ENCODE data around the gene KIAA1217.

The KIAA1217 gene

GRCh38 chr10:24320373-24320772 is 111.4 kb downstream of the KIAA1217 start:
- TF ChIP-seq TAF1 (IDR thresholded peaks at IDR 0.05; ENCODE audit: borderline replicate concordance, insufficient read depth, low read length) (no peak), FOXP2 (optimal IDR thresholded peaks at IDR 0.05; ENCODE audit: borderline replicate concordance, extremely low read depth, extremely low read length, insufficient read depth) (no peak), SIN3A (IDR thresholded peaks at IDR 0.05; ENCODE audit: borderline replicate concordance, insufficient read depth, low read length) (no peak), REST (IDR thresholded peaks at IDR 0.05; ENCODE audit: insufficient read depth in 1 of 2, low read depth in 2 of 2, low read length in 2 of 2) (no peak), POLR2AphosphoS5 (IDR thresholded peaks at IDR 0.05; ENCODE audit: low read depth, low read length) (no peak)

GRCh38 chr10:24324651-24325050 is 115.7 kb downstream of the KIAA1217 start:
- TF ChIP-seq FOXP2 (optimal IDR thresholded peaks at IDR 0.05; ENCODE audit: borderline replicate concordance, extremely low read depth, extremely low read length, insufficient read depth) (no peak), POLR2AphosphoS5 (IDR thresholded peaks at IDR 0.05; ENCODE audit: low read depth, low read length) (no peak), REST (IDR thresholded peaks at IDR 0.05; ENCODE audit: insufficient read depth in 1 of 2, low read depth in 2 of 2, low read length in 2 of 2) (no peak), SIN3A (IDR thresholded peaks at IDR 0.05; ENCODE audit: borderline replicate concordance, insufficient read depth, low read length) (no peak), TAF1 (IDR thresholded peaks at IDR 0.05; ENCODE audit: borderline replicate concordance, insufficient read depth, low read length) (no peak)

DNA sequence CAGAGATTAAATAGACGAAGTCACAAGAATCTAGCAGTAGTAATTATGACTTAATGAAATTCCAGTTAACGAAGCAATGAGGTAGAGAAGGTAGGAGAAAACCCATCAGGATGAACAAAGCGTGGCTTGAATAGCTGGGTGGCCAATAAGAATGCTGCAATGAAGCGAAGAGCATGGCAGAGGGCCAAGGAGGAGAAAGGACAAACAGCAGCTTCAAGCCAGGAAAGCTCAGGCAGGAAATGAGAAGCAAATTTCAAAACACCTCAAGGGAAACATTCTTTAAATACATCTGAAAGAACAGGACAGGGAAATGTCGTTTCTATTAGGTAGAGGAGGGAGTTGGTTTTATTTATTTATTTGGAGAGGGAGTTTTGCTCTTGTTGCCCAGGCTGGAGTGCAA is 122.5 kb downstream of the KIAA1217 start:
- TF ChIP-seq TAF1 (IDR thresholded peaks at IDR 0.05; ENCODE audit: borderline replicate concordance, insufficient read depth, low read length) (no peak), FOXP2 (optimal IDR thresholded peaks at IDR 0.05; ENCODE audit: borderline replicate concordance, extremely low read depth, extremely low read length, insufficient read depth) (no peak), SIN3A (IDR thresholded peaks at IDR 0.05; ENCODE audit: borderline replicate concordance, insufficient read depth, low read length) (no peak), REST (IDR thresholded peaks at IDR 0.05; ENCODE audit: insufficient read depth in 1 of 2, low read depth in 2 of 2, low read length in 2 of 2) (no peak)

- TF ChIP-seq SIN3A (IDR thresholded peaks at IDR 0.05; ENCODE audit: borderline replicate concordance, insufficient read depth, low read length) (no peak), FOXP2 (optimal IDR thresholded peaks at IDR 0.05; ENCODE audit: borderline replicate concordance, extremely low read depth, extremely low read length, insufficient read depth) (no peak), REST (IDR thresholded peaks at IDR 0.05; ENCODE audit: insufficient read depth in 1 of 2, low read depth in 2 of 2, low read length in 2 of 2) (no peak), POLR2AphosphoS5 (IDR thresholded peaks at IDR 0.05; ENCODE audit: low read depth, low read length) (no peak)
Measured at GRCh38 chr10:24333736-24334135, 124.8 kb downstream of the KIAA1217 start.

DNA sequence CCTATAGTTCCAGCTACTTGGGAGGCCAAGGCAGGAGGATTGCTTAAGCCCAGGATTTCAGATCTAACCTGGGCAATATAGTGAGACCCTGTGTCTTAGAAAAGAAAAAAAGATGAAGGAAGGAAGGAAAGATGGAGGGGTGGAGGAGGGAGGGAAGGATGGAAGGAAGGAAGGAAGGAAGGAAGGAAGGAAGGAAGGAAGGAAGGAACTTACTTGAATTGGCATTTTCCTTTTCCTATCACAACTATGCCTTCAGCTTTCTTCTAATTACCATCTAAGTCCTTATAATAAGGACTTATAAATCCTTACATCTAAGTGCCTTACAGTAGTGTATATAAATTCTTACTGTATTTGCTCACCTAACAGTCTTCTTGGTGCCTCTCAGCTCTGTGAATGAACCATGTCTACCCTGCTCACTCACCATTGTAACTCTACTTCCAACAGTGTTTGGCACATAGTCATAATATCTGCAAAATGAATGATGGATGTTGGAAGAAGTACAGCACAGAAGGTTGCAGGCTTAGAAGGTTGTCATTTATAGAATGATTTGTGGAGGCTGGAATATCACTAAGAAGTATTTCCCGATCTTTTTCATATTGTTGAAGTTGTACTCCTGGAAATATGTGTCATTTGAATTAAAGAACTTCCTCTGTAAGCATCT is 125.5 kb downstream of the KIAA1217 start:
- TF ChIP-seq TAF1 (IDR thresholded peaks at IDR 0.05; ENCODE audit: borderline replicate concordance, insufficient read depth, low read length) (no peak), FOXP2 (optimal IDR thresholded peaks at IDR 0.05; ENCODE audit: borderline replicate concordance, extremely low read depth, extremely low read length, insufficient read depth) (no peak), REST (IDR thresholded peaks at IDR 0.05; ENCODE audit: insufficient read depth in 1 of 2, low read depth in 2 of 2, low read length in 2 of 2) (no peak), SIN3A (IDR thresholded peaks at IDR 0.05; ENCODE audit: borderline replicate concordance, insufficient read depth, low read length) (no peak), POLR2AphosphoS5 (IDR thresholded peaks at IDR 0.05; ENCODE audit: low read depth, low read length) (no peak)

Measured in PFSK-1 (cell line).